ENCODE measurements around the gene RWDD1.

Gene RWDD1

DNA sequence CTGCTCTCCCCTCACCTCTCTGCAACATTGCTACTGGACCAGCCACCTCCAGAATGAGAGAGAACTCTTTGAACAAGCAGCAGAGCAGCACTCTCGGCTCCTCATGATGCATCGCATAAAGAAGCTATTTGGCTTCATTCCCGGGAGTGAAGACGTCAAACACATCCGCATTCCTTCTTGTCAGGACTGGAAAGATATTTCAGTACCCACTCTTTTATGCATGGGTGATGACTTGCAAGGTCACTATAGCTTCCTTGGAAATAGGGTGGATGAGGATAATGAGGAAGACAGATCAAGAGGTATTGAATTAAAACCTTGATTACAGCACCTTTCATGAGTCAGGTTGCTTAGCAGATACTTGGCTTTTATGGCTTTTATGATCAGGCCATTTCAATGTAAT is 13.4 kb upstream of the RWDD1 start:
- TF ChIP-seq, protein P1, sequence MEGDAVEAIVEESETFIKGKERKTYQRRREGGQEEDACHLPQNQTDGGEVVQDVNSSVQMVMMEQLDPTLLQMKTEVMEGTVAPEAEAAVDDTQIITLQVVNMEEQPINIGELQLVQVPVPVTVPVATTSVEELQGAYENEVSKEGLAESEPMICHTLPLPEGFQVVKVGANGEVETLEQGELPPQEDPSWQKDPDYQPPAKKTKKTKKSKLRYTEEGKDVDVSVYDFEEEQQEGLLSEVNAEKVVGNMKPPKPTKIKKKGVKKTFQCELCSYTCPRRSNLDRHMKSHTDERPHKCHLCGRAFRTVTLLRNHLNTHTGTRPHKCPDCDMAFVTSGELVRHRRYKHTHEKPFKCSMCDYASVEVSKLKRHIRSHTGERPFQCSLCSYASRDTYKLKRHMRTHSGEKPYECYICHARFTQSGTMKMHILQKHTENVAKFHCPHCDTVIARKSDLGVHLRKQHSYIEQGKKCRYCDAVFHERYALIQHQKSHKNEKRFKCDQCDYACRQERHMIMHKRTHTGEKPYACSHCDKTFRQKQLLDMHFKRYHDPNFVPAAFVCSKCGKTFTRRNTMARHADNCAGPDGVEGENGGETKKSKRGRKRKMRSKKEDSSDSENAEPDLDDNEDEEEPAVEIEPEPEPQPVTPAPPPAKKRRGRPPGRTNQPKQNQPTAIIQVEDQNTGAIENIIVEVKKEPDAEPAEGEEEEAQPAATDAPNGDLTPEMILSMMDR (IDR thresholded peaks at IDR 0.05; ENCODE audit: low read length, missing control alignments): no peak
- no peak overlapping the region for H3K4me3 ChIP-seq (replicated peaks; ENCODE audit: low read depth, low read length)
- peak; percentile 98 for DNase-seq (ENCODE audit: low read depth)

DNA sequence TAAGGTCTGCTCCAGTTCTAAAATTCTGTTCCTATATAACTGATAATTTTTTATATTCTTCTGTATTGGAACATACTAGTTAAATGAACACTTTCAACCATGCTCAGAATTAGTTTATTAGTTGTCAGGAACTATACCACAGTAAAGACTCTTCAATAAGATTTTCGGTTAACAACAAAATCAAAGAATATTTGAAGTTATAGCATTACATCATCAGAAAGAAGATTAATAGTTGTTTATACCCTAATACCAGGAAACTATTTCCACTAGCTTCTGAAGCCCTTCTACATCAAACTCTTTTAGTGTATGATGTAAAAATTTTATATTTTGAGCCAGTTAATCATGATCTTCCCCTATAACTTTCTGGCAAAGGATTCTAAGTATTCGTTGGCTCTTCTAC is 11.2 kb upstream of the RWDD1 start:
- no peak for DNase-seq (ENCODE audit: low read depth)

DNA sequence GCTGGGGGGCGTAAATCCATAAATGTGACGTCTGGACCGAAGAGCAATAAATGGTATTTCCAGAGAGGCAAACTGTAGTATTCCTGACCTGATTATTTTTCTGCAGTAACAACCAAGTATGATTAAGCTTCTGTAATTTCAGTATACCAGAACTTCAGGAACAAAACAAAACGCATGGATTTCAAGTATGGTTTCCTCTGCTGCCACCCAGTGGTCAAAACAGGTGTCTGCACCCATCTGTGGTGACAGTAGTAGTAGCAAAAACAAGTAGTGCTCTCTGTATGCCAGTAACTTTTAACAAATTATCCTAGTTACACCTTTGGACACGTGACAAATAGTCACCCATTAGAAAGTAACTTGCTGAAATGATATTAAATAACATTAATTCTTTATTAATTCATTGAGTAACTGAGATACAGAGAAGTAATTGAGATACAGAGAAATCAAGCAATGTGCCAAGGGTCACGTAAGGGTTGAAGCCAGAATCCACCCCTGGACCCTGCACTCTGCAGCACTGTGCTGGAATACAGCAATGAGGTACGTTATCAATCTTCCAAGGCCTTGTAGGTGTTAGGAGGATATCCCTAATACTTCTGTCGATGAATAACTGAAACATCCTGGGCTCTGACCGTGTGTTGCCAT is 9.8 kb upstream of the RWDD1 start:
- H3K4me3 ChIP-seq (replicated peaks; ENCODE audit: low read depth, low read length): no peak overlapping the region
- peak; percentile 87 for DNase-seq (ENCODE audit: low read depth)
- TF ChIP-seq, protein P1 (IDR thresholded peaks at IDR 0.05; ENCODE audit: low read length, missing control alignments): peak; percentile 96

More for the DNA sequence above, 11.2 kb upstream of the RWDD1 start:
- H3K4me3 ChIP-seq (replicated peaks; ENCODE audit: low read depth, low read length): no peak overlapping the region
- TF ChIP-seq, protein P1 (IDR thresholded peaks at IDR 0.05; ENCODE audit: low read length, missing control alignments): no peak

DNA sequence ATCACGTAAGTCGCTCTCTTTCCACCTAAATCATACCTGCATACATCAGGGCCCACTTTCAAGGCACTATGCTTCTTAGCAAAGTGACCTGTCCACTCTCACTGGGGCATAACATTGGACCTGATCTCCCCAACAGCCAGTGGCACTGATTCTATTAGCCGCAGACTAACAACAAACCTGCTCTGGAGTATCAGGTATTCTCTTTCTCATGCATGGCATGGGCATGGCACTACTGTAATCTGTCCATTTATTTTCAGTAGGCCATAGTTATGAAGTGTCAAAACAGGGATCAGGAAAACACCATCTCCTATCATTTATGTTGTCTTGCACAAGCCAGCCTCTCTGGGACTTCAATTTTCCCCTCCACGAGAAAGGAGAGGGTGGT is 9.3 kb upstream of the RWDD1 start:
- no peak for DNase-seq (ENCODE audit: low read depth)
- H3K4me3 ChIP-seq (replicated peaks; ENCODE audit: low read depth, low read length): no peak overlapping the region
- TF ChIP-seq, protein P1 (IDR thresholded peaks at IDR 0.05; ENCODE audit: low read length, missing control alignments): no peak

DNA sequence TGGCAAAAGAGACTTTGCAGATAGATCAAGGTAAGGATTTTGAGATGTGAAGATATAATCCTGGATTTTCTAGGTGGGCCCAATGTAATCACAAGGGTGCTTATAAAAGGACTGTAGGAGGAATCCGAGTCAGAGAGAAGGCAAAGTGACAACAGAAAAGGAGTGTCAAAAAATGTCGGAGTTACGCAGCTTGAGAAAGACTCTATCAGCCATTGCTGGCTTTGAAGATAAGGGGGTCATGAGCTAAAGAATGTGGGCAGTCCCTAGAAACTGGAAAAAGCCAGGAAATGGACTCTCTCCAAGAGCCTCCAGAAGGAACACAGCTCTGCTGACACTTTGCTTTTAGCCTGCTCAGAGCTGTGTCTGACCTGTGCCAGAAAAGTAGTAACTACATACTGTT is 8.7 kb upstream of the RWDD1 start:
- TF ChIP-seq, protein P1 (IDR thresholded peaks at IDR 0.05; ENCODE audit: low read length, missing control alignments): no peak
- no peak overlapping the region for H3K4me3 ChIP-seq (replicated peaks; ENCODE audit: low read depth, low read length)
- DNase-seq (ENCODE audit: low read depth): peak; percentile 64

DNA sequence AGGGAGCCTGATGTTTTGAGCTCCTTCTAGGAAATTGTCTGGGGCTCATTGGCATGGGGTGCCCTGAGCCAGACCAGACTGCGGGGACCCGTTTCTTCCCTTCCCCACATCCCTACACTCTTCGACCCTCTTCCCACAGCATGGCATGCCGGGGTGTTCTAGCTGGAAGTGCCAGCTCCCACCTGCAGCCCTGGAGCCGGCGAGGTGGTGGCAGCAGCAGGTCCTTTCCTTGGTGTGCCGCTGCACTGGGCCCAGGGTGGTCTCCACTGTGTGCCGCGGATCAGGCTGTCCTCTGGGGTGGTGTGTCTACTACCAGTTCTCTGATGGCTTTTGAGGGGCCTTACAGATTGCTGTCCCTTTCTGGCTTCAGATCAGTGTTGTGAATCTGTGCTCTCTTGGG is 7.5 kb upstream of the RWDD1 start:
- TF ChIP-seq, protein P1 (IDR thresholded peaks at IDR 0.05; ENCODE audit: low read length, missing control alignments): no peak
- H3K4me3 ChIP-seq (replicated peaks; ENCODE audit: low read depth, low read length): no peak overlapping the region
- DNase-seq (ENCODE audit: low read depth): no peak

DNA sequence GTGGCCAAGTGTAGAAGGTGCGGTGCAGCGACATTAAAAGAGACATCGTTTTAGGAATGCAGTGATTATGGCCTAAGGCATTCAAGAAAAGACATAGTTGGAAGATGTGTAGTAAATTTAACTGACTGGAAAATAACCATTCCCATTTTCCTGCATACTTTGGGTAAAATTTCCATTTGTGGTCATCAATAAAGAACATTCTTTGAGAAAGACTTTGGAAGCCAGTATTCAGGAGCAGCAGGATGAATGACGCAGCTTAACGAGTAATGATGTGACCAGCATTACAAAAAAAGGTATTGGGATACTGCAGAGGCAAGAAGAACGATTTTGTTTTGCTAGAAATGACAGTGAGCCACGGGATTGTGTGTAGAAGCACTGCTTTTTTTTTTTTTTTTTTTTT is 7.0 kb upstream of the RWDD1 start:
- H3K4me3 ChIP-seq (replicated peaks; ENCODE audit: low read depth, low read length): no peak overlapping the region
- TF ChIP-seq, protein P1 (IDR thresholded peaks at IDR 0.05; ENCODE audit: low read length, missing control alignments): no peak
- no peak for DNase-seq (ENCODE audit: low read depth)
